H1 (cell line): Measurements from ENCODE around the gene FAM83F.

Experiments used
- BCL11A ChIP-seq, 2 experiments: IDR thresholded peaks; one replicate each; pipeline ENCODE4 v1.6.1; 2011; ENCODE audit warnings: low read depth in 2 of 2, low read length in 2 of 2, mild to moderate bottlenecking in 2 of 2
- CREB1 ChIP-seq: IDR thresholded peaks from 2 replicates; pipeline ENCODE4 v1.6.1; 2012; ENCODE audit warnings: inconsistent platforms
- CTCF ChIP-seq, 3 experiments: IDR thresholded peaks; 1 replicate in 2 of 3; 2 replicates in 1 of 3; pipeline versions ENCODE4 v1.5.1 to v1.6.1; 2011; ENCODE audit warnings: low read length in 3 of 3, mild to moderate bottlenecking in 3 of 3, inconsistent platforms in 2 of 3, low read depth in 1 of 3, moderate library complexity in 1 of 3; ENCODE audit not compliant: insufficient read depth in 1 of 3; ENCODE audit errors: control extremely low read depth in 1 of 3
- HDAC6 ChIP-seq: IDR thresholded peaks from one replicate; pipeline ENCODE4 v1.7.1; 2012; ENCODE audit warnings: low read depth, mild to moderate bottlenecking, inconsistent platforms, low read length, moderate library complexity
- NANOG ChIP-seq: IDR thresholded peaks from 2 replicates; pipeline ENCODE4 v1.6.1; 2011; ENCODE audit warnings: low read length, low read depth, mild to moderate bottlenecking, inconsistent platforms; ENCODE audit not compliant: insufficient read depth, poor library complexity, severe bottlenecking
- RNF2 ChIP-seq: fragments of 200-900, 300-1000 bp; sonication (generic); IDR thresholded peaks from 2 replicates; pipeline ENCODE4 v1.7.1; 2016; ENCODE audit warnings: borderline replicate concordance, low read depth, mild to moderate bottlenecking, antibody characterized with exemption, low read length; ENCODE audit not compliant: poor library complexity, severe bottlenecking; ENCODE audit errors: missing control alignments
- TEAD4 ChIP-seq: IDR thresholded peaks from 2 replicates; pipeline ENCODE4 v1.6.1; 2012; ENCODE audit warnings: low read depth, low read length, inconsistent platforms, mixed read lengths

DNA sequence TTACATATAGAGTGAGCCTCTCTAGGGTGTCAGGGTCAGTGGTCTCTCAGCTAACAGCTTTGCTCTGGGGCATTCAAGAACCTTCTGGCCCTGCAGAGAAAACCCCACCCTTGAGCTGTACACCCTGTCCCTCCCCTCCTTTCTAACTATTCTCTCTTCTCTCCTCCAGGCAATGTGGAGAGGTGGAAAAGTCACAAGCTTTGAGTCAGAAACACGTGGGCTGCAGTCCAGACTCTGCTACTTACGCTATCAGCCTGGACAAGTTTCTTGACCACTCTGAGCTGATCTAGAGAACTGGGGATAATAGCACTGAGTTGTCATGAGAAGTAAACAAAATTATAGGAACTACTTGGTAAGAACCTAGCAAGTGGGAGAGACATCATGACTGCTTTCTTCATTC, 10.7 kb upstream of the FAM83F start:
- no peak for TF ChIP-seq NANOG
- TF ChIP-seq RNF2, result no peak
- TF ChIP-seq TEAD4, result no peak
- TF ChIP-seq CTCF (IDR thresholded peaks at IDR 0.05; ENCODE audit: control extremely low read depth in 1 of 3, insufficient read depth in 1 of 3, low read depth in 1 of 3, low read length in 3 of 3), result no peak
- no peak for TF ChIP-seq BCL11A (IDR thresholded peaks at IDR 0.05; ENCODE audit: low read depth in 2 of 2, low read length in 2 of 2)
- no peak for TF ChIP-seq HDAC6
- no peak for TF ChIP-seq CREB1
